ENCODE results near the gene PLCL2.

Gene PLCL2

DNA sequence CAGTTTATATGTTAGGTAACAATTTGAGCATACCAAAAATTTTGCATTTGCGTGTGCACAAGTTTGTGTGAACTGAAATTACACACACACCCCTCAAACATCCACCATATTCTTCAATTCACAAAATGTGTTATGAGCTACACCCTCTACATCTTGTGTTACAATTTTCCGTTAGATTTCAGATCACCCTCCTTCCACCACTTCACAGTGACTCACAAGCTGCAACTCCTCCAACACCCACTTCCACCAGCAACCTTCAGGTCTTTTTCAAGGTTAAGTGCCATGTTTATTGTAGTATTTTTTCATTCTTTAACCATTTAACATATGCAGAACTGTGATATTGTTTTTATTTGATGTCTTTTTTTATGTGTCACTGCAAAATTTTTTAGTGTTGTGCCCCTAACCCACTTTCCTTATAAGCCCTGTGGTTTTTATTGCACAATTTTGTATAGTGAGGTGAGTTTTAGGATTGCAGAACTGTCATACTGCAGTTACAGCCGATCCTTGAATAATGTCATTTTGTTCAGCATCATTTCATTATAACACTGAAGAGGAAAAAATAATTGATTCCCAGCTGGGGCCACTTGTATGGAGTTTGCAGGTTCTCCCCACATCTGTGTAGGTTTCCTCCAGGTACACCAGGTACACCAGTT, 148.9 kb downstream of the PLCL2 start:
- Histone ChIP-seq H4K8ac (ENCODE audit: low read length) (no peak overlapping the region), H2BK120ac (ENCODE audit: low read depth, low read length) (no peak overlapping the region), H3K18ac (ENCODE audit: low read depth in 1 of 2, low read length in 2 of 2) (no peak overlapping the region), H3K36me3 (ENCODE audit: control insufficient read depth in 1 of 2, insufficient read depth in 2 of 2, low read depth in 1 of 2, low read length in 2 of 2) (no peaks in the 10 kb centered on the region), H3K9ac (ENCODE audit: low read length) (peak overlapping the region; percentile 17), H3K9me3 (ENCODE audit: control insufficient read depth, low read length) (no peaks in the 10 kb centered on the region), H3K14ac (ENCODE audit: low read length in 2 of 2) (no peak overlapping the region), H3K27me3 (ENCODE audit: control insufficient read depth in 1 of 2, insufficient read depth in 1 of 2, low read length in 2 of 2) (no peaks in the 10 kb centered on the region), H3K23ac (ENCODE audit: low read length in 2 of 2) (no peak overlapping the region), H3K27ac (ENCODE audit: low read length, poor library complexity, severe bottlenecking) (no peak overlapping the region), H2AFZ (ENCODE audit: low read depth, low read length) (no peak overlapping the region), H3K4me3 (ENCODE audit: insufficient read depth in 1 of 2, low read depth in 1 of 2, low read length in 2 of 2) (no peak overlapping the region), H2BK12ac (ENCODE audit: low read length in 2 of 2) (no peak overlapping the region), H3K79me1 (replicated peaks; ENCODE audit: low read length, poor library complexity, severe bottlenecking) (no peaks in the 10 kb centered on the region), H2BK5ac (ENCODE audit: low read depth, low read length, poor library complexity, severe bottlenecking) (no peak overlapping the region), H3K4me2 (ENCODE audit: low read length, poor library complexity, severe bottlenecking) (no peak overlapping the region), H2BK15ac (ENCODE audit: low read depth, poor library complexity, severe bottlenecking) (no peak overlapping the region), H4K91ac (ENCODE audit: low read length) (no peak overlapping the region), H2AK5ac (ENCODE audit: low read length, severe bottlenecking) (no peak overlapping the region), H3K4ac (ENCODE audit: low read depth in 1 of 2, low read length in 2 of 2) (no peak overlapping the region), H3K4me1 (ENCODE audit: control insufficient read depth, insufficient read depth, low read depth, low read length) (no peaks in the 10 kb centered on the region)
- DNase-seq = no peak
- WGBS = 86% methylated on average over 2 of the region's 3 CpGs

DNA sequence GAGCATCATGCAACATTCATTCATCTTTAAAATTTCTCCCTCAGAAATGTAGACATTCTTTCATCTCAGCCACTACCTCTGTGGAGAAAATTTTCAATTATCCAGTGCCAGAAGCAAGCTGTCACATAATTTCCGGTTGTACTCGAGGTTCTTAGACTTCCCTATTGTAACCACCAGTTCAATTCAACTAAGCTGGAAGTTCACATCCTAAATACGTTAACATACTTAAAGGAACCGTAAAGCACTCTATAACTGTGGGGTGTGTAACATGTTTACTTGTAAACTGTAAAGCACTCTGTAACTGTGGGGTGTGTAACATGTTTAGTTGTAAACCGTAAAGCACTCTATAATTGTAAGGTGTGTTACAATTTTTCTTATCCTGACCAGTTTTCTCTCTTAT, 150.3 kb downstream of the PLCL2 start:
- Histone ChIP-seq H3K4me2 (ENCODE audit: low read length, poor library complexity, severe bottlenecking) (no peak overlapping the region), H3K27ac (ENCODE audit: low read length, poor library complexity, severe bottlenecking) (no peak overlapping the region), H3K79me1 (replicated peaks; ENCODE audit: low read length, poor library complexity, severe bottlenecking) (no peaks in the 10 kb centered on the region), H2AFZ (ENCODE audit: low read depth, low read length) (no peak overlapping the region), H3K9me3 (ENCODE audit: control insufficient read depth, low read length) (no peaks in the 10 kb centered on the region), H3K4me3 (ENCODE audit: insufficient read depth in 1 of 2, low read depth in 1 of 2, low read length in 2 of 2) (no peak overlapping the region), H3K23ac (ENCODE audit: low read length in 2 of 2) (no peak overlapping the region), H4K8ac (ENCODE audit: low read length) (no peak overlapping the region), H3K27me3 (ENCODE audit: control insufficient read depth in 1 of 2, insufficient read depth in 1 of 2, low read length in 2 of 2) (no peaks in the 10 kb centered on the region), H3K4ac (ENCODE audit: low read depth in 1 of 2, low read length in 2 of 2) (no peak overlapping the region), H2BK12ac (ENCODE audit: low read length in 2 of 2) (no peak overlapping the region), H3K36me3 (ENCODE audit: control insufficient read depth in 1 of 2, insufficient read depth in 2 of 2, low read depth in 1 of 2, low read length in 2 of 2) (no peaks in the 10 kb centered on the region), H2AK5ac (ENCODE audit: low read length, severe bottlenecking) (no peak overlapping the region), H2BK120ac (ENCODE audit: low read depth, low read length) (no peak overlapping the region), H3K9ac (ENCODE audit: low read length) (no peak overlapping the region), H3K18ac (ENCODE audit: low read depth in 1 of 2, low read length in 2 of 2) (no peak overlapping the region), H2BK5ac (ENCODE audit: low read depth, low read length, poor library complexity, severe bottlenecking) (no peak overlapping the region), H4K91ac (ENCODE audit: low read length) (no peak overlapping the region), H2BK15ac (ENCODE audit: low read depth, poor library complexity, severe bottlenecking) (no peak overlapping the region), H3K14ac (ENCODE audit: low read length in 2 of 2) (no peak overlapping the region), H3K4me1 (ENCODE audit: control insufficient read depth, insufficient read depth, low read depth, low read length) (peaks cover 2% of the 10 kb centered on the region)
- no peak for DNase-seq
- 93% methylated on average over 5 of the region's 5 CpGs for WGBS

DNA sequence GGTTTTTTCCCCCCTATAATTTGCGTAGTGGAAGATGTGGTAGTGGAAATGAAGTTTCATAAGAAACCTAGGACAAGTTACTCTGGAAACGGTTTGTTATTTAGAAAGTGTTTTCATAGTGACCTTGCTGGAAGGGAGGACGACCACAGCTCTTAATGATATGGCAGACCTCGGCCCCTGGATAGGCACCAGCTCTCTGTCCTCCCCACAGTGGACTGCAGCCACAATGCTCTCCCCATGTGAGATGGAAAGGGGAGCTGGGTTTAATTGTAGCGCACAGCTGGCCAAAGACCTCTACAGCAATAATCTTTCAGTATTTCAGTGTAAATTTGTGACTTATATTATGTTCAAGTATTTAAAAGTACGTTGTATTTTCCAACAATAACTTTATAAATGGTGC, 151.2 kb downstream of the PLCL2 start:
- H3K4ac ChIP-seq (ENCODE audit: low read depth in 1 of 2, low read length in 2 of 2) = no peak overlapping the region
- H4K91ac ChIP-seq (ENCODE audit: low read length) = no peak overlapping the region
- H2BK120ac ChIP-seq (ENCODE audit: low read depth, low read length) = no peak overlapping the region
- no peaks in the 10 kb centered on the region for H3K9me3 ChIP-seq (ENCODE audit: control insufficient read depth, low read length)
- H3K4me3 ChIP-seq (ENCODE audit: insufficient read depth in 1 of 2, low read depth in 1 of 2, low read length in 2 of 2) = no peak overlapping the region
- peaks cover 4% of the 10 kb centered on the region for H3K4me1 ChIP-seq (ENCODE audit: control insufficient read depth, insufficient read depth, low read depth, low read length)
- H3K27ac ChIP-seq (ENCODE audit: low read length, poor library complexity, severe bottlenecking) = no peak overlapping the region
- H2BK15ac ChIP-seq (ENCODE audit: low read depth, poor library complexity, severe bottlenecking) = no peak overlapping the region
- H3K79me1 ChIP-seq (replicated peaks; ENCODE audit: low read length, poor library complexity, severe bottlenecking) = no peaks in the 10 kb centered on the region
- no peak overlapping the region for H3K14ac ChIP-seq (ENCODE audit: low read length in 2 of 2)
- H4K8ac ChIP-seq (ENCODE audit: low read length) = peak overlapping the region; percentile 32
- no peak overlapping the region for H3K9ac ChIP-seq (ENCODE audit: low read length)
- H3K27me3 ChIP-seq (ENCODE audit: control insufficient read depth in 1 of 2, insufficient read depth in 1 of 2, low read length in 2 of 2) = no peaks in the 10 kb centered on the region
- no peak overlapping the region for H2AK5ac ChIP-seq (ENCODE audit: low read length, severe bottlenecking)
- no peak overlapping the region for H2AFZ ChIP-seq (ENCODE audit: low read depth, low read length)
- 96% methylated on average over 4 of the region's 6 CpGs for WGBS
- DNase-seq = no peak
- H3K23ac ChIP-seq (ENCODE audit: low read length in 2 of 2) = no peak overlapping the region
- H3K18ac ChIP-seq (ENCODE audit: low read depth in 1 of 2, low read length in 2 of 2) = no peak overlapping the region
- H2BK12ac ChIP-seq (ENCODE audit: low read length in 2 of 2) = no peak overlapping the region
- H3K36me3 ChIP-seq (ENCODE audit: control insufficient read depth in 1 of 2, insufficient read depth in 2 of 2, low read depth in 1 of 2, low read length in 2 of 2) = no peaks in the 10 kb centered on the region
- H3K4me2 ChIP-seq (ENCODE audit: low read length, poor library complexity, severe bottlenecking) = no peak overlapping the region
- no peak overlapping the region for H2BK5ac ChIP-seq (ENCODE audit: low read depth, low read length, poor library complexity, severe bottlenecking)

DNA sequence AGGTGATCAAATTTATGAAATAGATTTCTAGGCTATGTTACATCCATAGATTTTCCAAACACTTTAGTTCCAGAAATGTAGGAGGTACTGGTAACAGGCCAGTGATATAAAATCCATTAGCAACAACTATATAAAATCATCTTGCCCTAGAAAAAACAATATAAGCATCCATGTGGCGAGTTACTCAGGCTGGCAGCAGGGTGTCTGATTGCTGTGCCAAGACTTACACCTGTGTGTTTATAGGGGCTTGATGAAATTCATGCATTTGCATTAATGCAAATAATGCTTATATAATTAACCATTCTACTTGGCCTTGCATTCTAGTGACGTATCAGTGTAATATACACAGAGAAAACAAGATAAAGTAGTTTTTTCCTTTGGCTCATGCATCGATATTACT, 153.4 kb downstream of the PLCL2 start:
- 100% methylated on average over 1 of the region's 3 CpGs for WGBS

More for the DNA sequence above, 153.4 kb downstream of the PLCL2 start:
- Histone ChIP-seq H3K27ac (ENCODE audit: low read length, poor library complexity, severe bottlenecking) (no peak overlapping the region), H2BK120ac (ENCODE audit: low read depth, low read length) (no peak overlapping the region), H3K9ac (ENCODE audit: low read length) (no peak overlapping the region), H2AFZ (ENCODE audit: low read depth, low read length) (no peak overlapping the region), H3K14ac (ENCODE audit: low read length in 2 of 2) (no peak overlapping the region), H3K23ac (ENCODE audit: low read length in 2 of 2) (no peak overlapping the region), H4K8ac (ENCODE audit: low read length) (no peak overlapping the region), H2BK5ac (ENCODE audit: low read depth, low read length, poor library complexity, severe bottlenecking) (no peak overlapping the region), H3K79me1 (replicated peaks; ENCODE audit: low read length, poor library complexity, severe bottlenecking) (no peaks in the 10 kb centered on the region), H4K91ac (ENCODE audit: low read length) (no peak overlapping the region), H3K4me3 (ENCODE audit: insufficient read depth in 1 of 2, low read depth in 1 of 2, low read length in 2 of 2) (no peak overlapping the region), H3K36me3 (ENCODE audit: control insufficient read depth in 1 of 2, insufficient read depth in 2 of 2, low read depth in 1 of 2, low read length in 2 of 2) (peaks cover 0 to 2% of the 10 kb centered on the region in 2 experiments), H2BK12ac (ENCODE audit: low read length in 2 of 2) (no peak overlapping the region), H3K9me3 (ENCODE audit: control insufficient read depth, low read length) (no peaks in the 10 kb centered on the region), H3K4me1 (ENCODE audit: control insufficient read depth, insufficient read depth, low read depth, low read length) (peaks cover 4% of the 10 kb centered on the region), H3K18ac (ENCODE audit: low read depth in 1 of 2, low read length in 2 of 2) (no peak overlapping the region), H3K4ac (ENCODE audit: low read depth in 1 of 2, low read length in 2 of 2) (no peak overlapping the region), H3K4me2 (ENCODE audit: low read length, poor library complexity, severe bottlenecking) (no peak overlapping the region), H2BK15ac (ENCODE audit: low read depth, poor library complexity, severe bottlenecking) (no peak overlapping the region), H2AK5ac (ENCODE audit: low read length, severe bottlenecking) (no peak overlapping the region), H3K27me3 (ENCODE audit: control insufficient read depth in 1 of 2, insufficient read depth in 1 of 2, low read length in 2 of 2) (no peaks in the 10 kb centered on the region)
- no peak for DNase-seq

Data from mesenchymal stem cell (in vitro differentiated cells and primary cell).